HG03025 (cell line): ENCODE measurements around the gene SCYGR4.
A peak's percentile ranks its signal among the peaks of the same experiment; 100 is the strongest.
"Not testable (repeated sequence)": the region's sequence is repeated elsewhere in the genome, so short reads cannot be mapped to it uniquely, and the experiment has no call there.

Experiments used
- ATAC-seq: cut with Tn5 transposase; IDR thresholded peaks from one replicate; pipeline ENCODE4 v1.9.1; 2021; ENCODE audit warnings: mild to moderate bottlenecking, moderate library complexity; ENCODE audit not compliant: unreplicated experiment, low FRiP score

SCYGR4 gene

GRCh38 chr2:227617316-227618230 lies at the start of gene SCYGR4:
TSS of gene SCYGR4 (plus strand) at chr2:227617498. CDS start at chr2:227617498, 0 bp downstream.
- ATAC-seq = no peak

GRCh38 chr2:227568852-227569169 lies 48.5 kb upstream of the SCYGR4 start:
- ATAC-seq = no peak

- ATAC-seq = no peak
Observed at GRCh38 chr2:227570615-227571014, 46.7 kb upstream of the SCYGR4 start.

DNA sequence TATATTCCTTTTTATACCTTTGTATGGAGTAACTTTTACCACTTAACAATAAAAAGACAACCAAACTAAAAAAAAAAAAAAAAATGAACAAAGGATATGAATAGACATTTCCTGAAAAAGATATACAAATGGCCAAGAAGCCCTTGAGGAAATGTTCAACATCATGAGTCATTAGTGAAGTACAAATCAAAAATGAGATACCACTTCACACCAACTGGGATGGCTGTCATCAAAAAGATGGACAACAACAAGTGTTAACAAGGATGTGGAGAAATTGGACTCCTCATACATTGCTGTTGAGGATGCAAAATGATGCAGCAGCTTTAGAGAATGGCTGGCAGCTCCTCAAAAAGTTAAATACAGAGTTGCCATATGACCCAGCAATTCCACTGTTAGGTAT lies 41.2 kb upstream of the SCYGR4 start:
- ATAC-seq = no peak

DNA sequence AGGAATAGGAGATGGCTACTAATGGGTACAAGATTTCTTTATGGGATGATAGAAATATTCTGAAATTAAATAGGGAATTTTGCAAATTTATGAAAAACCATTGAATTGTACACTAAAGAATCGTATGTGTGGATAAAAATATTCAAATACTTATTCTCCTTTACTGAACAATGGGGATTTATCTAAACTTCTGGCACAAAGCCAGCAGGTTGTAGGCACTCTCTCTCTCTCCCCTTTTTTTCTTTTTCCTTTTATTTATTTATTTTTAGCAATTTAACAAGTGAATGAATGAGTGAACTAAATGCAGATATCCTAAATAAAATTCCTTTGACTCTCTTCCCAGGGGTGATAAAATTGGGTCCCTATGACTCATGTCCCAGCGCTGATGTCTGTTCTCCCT lies 40.5 kb upstream of the SCYGR4 start:
- no peak for ATAC-seq

DNA sequence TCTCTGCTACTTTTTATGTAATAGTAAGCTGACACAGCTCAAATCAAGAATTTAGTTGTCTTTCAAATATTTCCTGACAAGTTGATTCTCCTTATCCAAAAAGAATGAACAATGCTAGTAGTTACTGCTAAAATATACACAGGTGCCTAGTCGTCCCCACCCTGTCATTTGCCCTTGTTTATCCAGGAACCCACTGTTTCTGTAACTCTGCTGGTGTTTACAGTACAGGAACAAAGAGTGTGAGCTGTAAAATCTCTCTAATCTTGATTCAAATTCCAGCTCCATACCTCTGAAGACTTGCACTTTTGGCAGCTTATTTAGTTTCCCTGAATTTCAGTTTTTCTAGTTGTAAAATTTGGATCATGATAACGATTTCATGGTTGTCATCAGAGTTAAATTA lies 39.7 kb upstream of the SCYGR4 start:
- no peak for ATAC-seq

DNA sequence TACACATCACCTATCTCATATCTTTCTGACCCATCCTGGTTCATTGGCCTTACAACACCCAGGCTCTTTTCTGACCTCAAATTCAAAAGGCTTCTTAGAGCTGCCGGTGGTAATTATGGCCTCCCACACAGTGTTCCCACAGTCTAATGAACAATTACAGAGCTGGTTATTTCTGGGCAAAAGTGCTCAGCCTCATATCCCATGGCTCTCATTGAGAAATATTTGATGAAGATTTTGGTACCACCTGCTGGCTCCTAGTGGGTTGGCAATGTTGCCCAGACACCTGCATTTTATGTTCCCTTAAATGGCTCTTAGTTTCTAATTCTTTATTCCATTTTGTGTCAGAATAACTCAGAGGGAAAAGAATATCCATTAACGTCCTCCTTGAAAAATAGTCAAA lies 38.7 kb upstream of the SCYGR4 start:
- ATAC-seq = no peak

- ATAC-seq = no peak
Observed at GRCh38 chr2:227579791-227580190, 37.5 kb upstream of the SCYGR4 start.

GRCh38 chr2:227582369-227582768 lies 34.9 kb upstream of the SCYGR4 start:
- no peak for ATAC-seq

- ATAC-seq = peak; percentile 90
Observed at GRCh38 chr2:227592694-227593387, 24.5 kb upstream of the SCYGR4 start.

- ATAC-seq = no peak
Observed at GRCh38 chr2:227595797-227596196, 21.5 kb upstream of the SCYGR4 start.

DNA sequence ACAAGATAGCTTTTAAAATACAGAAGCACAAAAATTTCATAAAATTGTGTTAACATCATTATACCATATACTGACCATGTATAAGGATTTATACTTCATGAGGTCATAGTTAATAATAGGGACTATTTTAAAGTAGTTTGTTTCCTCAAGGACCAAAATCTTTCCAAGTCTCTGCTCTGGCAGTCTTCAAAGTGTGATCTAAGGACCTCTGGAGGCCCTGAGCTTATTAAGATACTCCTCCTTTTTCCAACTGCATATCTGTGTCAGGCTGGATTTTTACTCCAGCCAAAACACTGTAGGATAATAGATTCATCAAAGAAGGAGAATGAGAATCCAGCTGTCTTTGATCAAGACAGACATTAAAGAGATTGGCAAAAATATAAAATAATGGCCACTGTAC lies 20.3 kb upstream of the SCYGR4 start:
- no peak for ATAC-seq

GRCh38 chr2:227597998-227598397 lies 19.3 kb upstream of the SCYGR4 start:
- ATAC-seq = no peak

- not testable (repeated sequence) for ATAC-seq
Observed at GRCh38 chr2:227598835-227599503, 18.3 kb upstream of the SCYGR4 start, which contains the start of gene SCYGR2. TSS of gene SCYGR2 (plus strand) at chr2:227598893. CDS start at chr2:227598893, 0 bp downstream.

- ATAC-seq = no peak
Observed at GRCh38 chr2:227602358-227602757, 14.9 kb upstream of the SCYGR4 start.

- no peak for ATAC-seq
Observed at GRCh38 chr2:227606476-227606875, 10.8 kb upstream of the SCYGR4 start.

DNA sequence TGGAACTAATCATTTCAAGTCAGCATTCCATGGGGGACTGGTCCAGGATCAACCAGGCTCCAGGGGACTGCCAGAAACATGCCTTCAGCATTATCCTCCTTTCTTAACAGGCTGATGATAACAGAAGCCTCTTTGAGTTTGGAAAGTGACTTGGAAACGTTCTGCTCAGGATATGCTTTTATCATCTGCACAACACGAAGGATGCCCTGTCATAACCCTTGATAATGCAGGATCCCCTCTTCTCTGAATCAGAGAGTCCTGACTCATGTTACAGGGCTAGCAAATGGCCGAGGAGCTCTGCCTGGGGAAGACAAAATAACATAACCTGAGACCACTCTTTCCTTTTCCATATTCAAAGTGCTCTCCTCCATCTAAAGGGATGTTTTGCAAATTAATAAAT lies 9.4 kb upstream of the SCYGR4 start:
- no peak for ATAC-seq

DNA sequence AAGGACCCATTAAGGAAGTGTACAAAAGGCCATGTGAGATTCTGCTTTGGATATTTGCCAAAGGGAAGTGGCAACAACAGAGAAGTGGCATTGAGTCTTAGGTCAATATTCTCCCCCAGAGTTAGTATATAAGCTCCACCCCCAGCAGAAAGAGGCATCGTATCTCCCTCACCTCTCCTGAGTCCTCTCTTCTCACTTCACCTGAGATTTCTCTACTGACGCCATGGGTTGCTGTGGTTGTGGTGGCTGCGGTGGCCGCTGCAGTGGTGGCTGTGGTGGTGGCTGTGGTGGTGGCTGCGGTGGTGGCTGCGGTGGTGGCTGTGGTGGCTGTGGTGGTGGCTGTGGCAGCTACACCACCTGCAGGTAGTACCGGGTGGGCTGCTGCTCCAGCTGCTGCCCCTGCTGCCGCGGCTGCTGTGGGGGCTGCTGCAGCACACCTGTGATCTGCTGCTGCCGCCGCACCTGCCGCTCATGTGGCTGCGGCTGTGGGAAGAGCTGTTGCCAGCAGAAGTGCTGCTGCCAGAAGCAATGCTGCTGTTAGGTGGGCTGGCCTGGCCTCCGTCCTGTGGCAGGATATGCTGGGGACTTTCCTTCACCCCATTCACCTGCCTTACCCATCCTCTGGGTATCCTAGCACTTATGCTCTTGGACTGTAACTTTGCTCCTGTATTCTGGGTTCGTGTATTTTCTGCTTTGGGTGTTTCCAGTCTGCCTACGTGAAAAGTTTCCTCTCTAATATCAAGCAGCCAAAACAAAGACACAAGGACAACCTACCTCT lies 8.5 kb upstream of the SCYGR4 start:
- no peak for ATAC-seq

- no peak for ATAC-seq
Observed at GRCh38 chr2:227610123-227610522, 7.2 kb upstream of the SCYGR4 start.

DNA sequence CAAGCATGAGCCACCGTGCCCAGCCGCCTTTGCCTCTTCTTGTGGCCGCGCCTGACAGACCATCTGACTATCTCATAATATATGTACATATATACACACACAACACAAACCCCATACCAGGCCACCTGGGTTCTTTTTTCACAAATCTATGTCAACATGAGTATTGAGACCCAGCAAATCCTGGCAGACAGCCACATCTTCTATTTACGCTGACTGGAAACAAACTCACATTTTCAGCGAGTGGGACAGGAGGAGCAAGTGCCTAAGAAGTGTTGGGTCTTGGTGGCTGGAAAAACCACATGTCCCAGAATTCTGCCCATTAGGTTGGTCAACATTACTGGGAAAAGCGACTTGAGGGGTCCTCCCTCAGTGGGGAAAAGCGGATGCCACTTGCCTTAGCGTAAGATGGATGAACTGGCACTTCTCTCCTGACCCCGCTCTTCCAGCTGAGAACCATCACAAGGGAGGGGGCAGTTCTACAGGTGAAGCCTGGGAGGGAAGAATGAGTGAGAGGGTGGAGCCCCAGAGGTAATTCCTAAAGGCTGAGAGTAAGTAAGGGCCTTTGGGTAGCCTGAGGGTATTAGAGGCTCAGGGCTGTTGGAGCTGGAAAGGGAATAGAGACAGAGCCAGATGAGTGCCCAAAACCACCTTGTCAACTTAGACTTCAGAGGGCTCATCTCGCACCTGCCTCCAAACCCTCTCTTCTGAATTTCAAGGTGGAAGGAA lies 4.6 kb upstream of the SCYGR4 start:
- ATAC-seq = no peak
